Choroid plexus epithelial cell (primary cell): Measurements from ENCODE around the gene TBC1D14.

Experiments used
- DNase-seq: peaks from one replicate; pipeline ENCODE4 v3.0.0-alpha.2; 2010; ENCODE audit warnings: low read depth
- H3K4me3 ChIP-seq: 2 replicates; pipeline ENCODE4 v1.5.1; 2011; ENCODE audit warnings: low read depth, mild to moderate bottlenecking, control low read depth, low read length, moderate library complexity
- TF ChIP-seq, protein P1 (sequence below): conservative IDR thresholded peaks from 2 replicates; pipeline ENCODE4 v1.5.1; 2011; ENCODE audit warnings: low read depth, mild to moderate bottlenecking, control low read depth, inconsistent platforms, low read length, moderate library complexity

TBC1D14 gene

DNA sequence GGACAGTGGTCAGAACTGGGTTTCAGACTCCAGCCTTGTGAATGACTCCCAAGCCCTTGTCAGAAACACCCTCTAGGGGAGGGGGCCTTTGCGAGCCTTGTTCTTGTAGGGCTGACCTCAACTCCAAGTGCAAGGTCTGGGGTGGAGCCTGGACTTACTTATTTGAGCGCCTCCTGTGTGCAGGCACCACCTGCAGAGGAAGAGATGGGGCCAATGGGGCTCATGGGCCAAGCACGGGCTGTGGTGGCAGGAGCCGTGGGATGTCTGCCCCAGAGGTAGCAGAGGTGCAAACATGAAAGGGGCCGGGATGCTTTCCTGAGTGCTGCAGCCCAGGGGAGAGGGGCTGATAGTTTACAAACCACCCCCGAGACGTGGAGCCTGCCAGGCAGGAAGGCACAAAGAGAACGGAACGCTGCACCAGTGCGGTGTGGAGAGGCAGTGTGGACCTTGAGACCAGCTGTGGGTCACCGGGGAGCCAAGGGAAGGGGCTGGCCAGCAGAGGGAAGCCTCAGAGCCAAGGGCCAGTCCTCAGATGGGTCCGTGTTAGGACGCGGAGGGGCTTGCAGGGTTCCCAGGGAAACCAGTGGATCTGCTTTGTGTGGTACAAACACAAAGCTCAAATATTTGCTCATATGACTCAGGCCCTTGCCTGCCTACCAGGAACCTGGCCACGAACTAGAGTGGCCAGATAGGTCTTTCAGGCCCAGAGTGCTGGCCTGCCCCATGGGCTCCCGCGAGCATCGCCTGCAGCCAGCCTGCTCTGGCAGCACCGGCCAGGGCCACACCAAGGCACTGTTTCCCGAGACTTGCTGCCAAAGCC lies 124.8 kb downstream of the TBC1D14 start:
- peak; percentile 63 for DNase-seq
- TF ChIP-seq, protein P1, sequence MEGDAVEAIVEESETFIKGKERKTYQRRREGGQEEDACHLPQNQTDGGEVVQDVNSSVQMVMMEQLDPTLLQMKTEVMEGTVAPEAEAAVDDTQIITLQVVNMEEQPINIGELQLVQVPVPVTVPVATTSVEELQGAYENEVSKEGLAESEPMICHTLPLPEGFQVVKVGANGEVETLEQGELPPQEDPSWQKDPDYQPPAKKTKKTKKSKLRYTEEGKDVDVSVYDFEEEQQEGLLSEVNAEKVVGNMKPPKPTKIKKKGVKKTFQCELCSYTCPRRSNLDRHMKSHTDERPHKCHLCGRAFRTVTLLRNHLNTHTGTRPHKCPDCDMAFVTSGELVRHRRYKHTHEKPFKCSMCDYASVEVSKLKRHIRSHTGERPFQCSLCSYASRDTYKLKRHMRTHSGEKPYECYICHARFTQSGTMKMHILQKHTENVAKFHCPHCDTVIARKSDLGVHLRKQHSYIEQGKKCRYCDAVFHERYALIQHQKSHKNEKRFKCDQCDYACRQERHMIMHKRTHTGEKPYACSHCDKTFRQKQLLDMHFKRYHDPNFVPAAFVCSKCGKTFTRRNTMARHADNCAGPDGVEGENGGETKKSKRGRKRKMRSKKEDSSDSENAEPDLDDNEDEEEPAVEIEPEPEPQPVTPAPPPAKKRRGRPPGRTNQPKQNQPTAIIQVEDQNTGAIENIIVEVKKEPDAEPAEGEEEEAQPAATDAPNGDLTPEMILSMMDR = no peak
- no peak overlapping the region for H3K4me3 ChIP-seq

GRCh38 chr4:7037425-7037824 lies 127.8 kb downstream of the TBC1D14 start:
- TF ChIP-seq, protein P1 = peak; percentile 21
- no peak for DNase-seq

GRCh38 chr4:7040765-7041164 lies 131.1 kb downstream of the TBC1D14 start:
- DNase-seq = no peak
- TF ChIP-seq, protein P1 = no peak
- H3K4me3 ChIP-seq = no peak overlapping the region

More at GRCh38 chr4:7037425-7037824, 127.8 kb downstream of the TBC1D14 start:
- no peak overlapping the region for H3K4me3 ChIP-seq

DNA sequence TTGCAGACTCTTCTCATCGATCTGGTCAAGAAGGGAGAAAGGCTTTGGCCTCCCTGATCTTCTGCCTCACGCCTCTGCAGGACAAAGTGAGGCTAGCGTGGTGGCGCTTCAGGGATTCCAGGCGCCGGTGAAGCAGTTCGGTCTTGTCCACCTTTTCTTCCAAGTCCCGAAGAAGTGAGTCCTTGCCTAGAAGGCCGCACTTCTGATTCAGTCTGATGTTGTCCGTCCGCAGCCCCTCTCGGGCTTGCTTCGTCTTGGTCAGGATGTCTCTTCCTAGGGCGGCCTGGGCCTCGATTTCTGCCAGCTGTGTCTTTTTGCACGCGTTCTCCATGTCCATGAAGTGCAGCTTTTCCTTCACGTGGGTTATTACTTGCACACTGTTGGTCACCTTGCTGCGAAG lies 131.6 kb downstream of the TBC1D14 start:
- no peak overlapping the region for H3K4me3 ChIP-seq
- no peak for DNase-seq

GRCh38 chr4:7041801-7042502 lies 132.3 kb downstream of the TBC1D14 start:
- no peak for DNase-seq
- H3K4me3 ChIP-seq = peak overlapping the region; percentile 70
- TF ChIP-seq, protein P1 = peak; percentile 6

More for the DNA sequence above, 131.6 kb downstream of the TBC1D14 start:
- TF ChIP-seq, protein P1 = no peak

- H3K4me3 ChIP-seq = peak overlapping the region; percentile 70
- TF ChIP-seq, protein P1 = no peak
- peak; percentile 99 for DNase-seq
Measured at GRCh38 chr4:7042503-7043283, 133.1 kb downstream of the TBC1D14 start.
